Body of pancreas (tissue), 4 donors: ENCODE data around the gene WSCD1. TPM values are rescaled to one million over a fixed set of nuclear protein-coding genes. Genes with fewer than 3 reads are reported as not detected.

Source experiments
- ATAC-seq: fragments of 150-250 bp; one replicate; pipeline ENCODE4 v1.9.1; 2016
- DNase-seq, 4 donors: peaks; one replicate each; pipeline ENCODE4 v3.0.0-alpha.2; 2019
- H3K27ac ChIP-seq, 4 donors: fragments of 200-600 bp; sonication (generic); 1 replicate in 3 of 4; 2 replicates in 1 of 4; pipeline versions ENCODE4 v1.5.1 to v1.6.1; 2016 to 2019; ENCODE audit warnings: mild to moderate bottlenecking in 1 of 4, mixed read lengths in 1 of 4, moderate library complexity in 1 of 4
- H3K27me3 ChIP-seq, 2 donors: fragments of 200-600 bp; sonication (generic); one replicate each; pipeline ENCODE4 v1.6.0; 2016; ENCODE audit warnings: mild to moderate bottlenecking in 1 of 2
- H3K36me3 ChIP-seq, 2 donors: fragments of 200-600 bp; sonication (generic); replicated peaks in 1 of 2; 2 replicates each; pipeline ENCODE4 v1.5.1; 2016; ENCODE audit warnings: low read depth in 2 of 2; ENCODE audit not compliant: insufficient read depth in 1 of 2
- H3K4me1 ChIP-seq: fragments of 200-600 bp; sonication (generic); one replicate; pipeline ENCODE4 v1.6.0; 2016
- H3K4me3 ChIP-seq, 2 donors: fragments of 200-600 bp; sonication (generic); 1 replicate in 1 of 2; 2 replicates in 1 of 2; pipeline ENCODE4 v1.5.1; 2016 to 2019
- H3K9me3 ChIP-seq, 3 donors: fragments of 200-600 bp; sonication (generic); 1 replicate in 2 of 3; 2 replicates in 1 of 3; pipeline ENCODE4 v1.5.1; 2016
- POLR2A ChIP-seq, 3 donors: fragments of 450-650 bp; IDR thresholded peaks; one replicate each; pipeline ENCODE4 v1.6.1; 2016; ENCODE audit warnings: antibody characterized with exemption in 3 of 3, mild to moderate bottlenecking in 2 of 3
- WGBS, 2 donors: methylation state at CpG; one replicate each; pipeline ENCODE4 v1.1.5; 2017; 5-methylcytosine and 5-hydroxymethylcytosine counted together
- intact Hi-C: fragments of 100-400 bp; cut with DNase I; formaldehyde crosslinking; loops from one replicate; pipeline ENCODE4 v1.15.1; 2023
- total RNA-seq, 2 donors: library from RNA; depleted of rRNA; stranded (reverse); fragments of >200 nt; gene quantifications; one replicate each; pipeline ENCODE4 v1.1.0, GENCODE V29; 2016
- TF ChIP-seq, protein P1 (sequence below), 7 experiments: fragments of 450-650 bp in 4 of 7; fragments of 200-600 bp in 3 of 7; sonication (generic) in 3 of 7; IDR thresholded peaks; one replicate each; pipeline ENCODE4 v1.5.1; 2016 to 2019; ENCODE audit warnings: antibody characterized with exemption in 7 of 7

WSCD1 gene
- total RNA-seq, 2 donors from 2014 or later, result 1.8 to 3.0 TPM

DNA sequence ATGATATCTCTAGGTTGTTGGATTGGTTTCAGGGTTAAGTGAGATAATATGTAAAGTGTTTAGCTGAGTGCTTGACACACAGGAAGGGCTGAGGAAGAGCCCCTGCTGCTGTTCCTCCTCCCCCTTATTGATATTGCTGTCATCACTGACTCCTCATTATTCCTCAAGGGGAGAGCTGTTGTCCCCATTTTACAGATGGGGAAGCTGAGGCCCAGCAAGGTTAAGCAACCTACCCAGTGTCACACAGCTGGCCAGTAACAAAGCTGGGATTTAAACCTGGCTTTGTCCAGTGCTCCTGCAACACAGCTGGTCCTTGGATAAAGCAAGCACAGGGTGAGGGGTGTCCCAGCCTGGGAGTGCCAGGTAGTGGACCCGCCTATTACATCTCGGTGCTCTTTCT, 9.8 kb downstream of the WSCD1 start:
- ATAC-seq (no peak), DNase-seq (no peak)
- H3K4me3 ChIP-seq, result no peak overlapping the region
- TF ChIP-seq POLR2A (IDR thresholded peaks at IDR 0.05), result no peak
- TF ChIP-seq, protein P1, sequence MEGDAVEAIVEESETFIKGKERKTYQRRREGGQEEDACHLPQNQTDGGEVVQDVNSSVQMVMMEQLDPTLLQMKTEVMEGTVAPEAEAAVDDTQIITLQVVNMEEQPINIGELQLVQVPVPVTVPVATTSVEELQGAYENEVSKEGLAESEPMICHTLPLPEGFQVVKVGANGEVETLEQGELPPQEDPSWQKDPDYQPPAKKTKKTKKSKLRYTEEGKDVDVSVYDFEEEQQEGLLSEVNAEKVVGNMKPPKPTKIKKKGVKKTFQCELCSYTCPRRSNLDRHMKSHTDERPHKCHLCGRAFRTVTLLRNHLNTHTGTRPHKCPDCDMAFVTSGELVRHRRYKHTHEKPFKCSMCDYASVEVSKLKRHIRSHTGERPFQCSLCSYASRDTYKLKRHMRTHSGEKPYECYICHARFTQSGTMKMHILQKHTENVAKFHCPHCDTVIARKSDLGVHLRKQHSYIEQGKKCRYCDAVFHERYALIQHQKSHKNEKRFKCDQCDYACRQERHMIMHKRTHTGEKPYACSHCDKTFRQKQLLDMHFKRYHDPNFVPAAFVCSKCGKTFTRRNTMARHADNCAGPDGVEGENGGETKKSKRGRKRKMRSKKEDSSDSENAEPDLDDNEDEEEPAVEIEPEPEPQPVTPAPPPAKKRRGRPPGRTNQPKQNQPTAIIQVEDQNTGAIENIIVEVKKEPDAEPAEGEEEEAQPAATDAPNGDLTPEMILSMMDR (IDR thresholded peaks at IDR 0.05), result no peak
- H3K27me3 ChIP-seq, result no peaks in the 10 kb centered on the region
- 79 to 96% methylated on average over 2 of the region's 2 CpGs for WGBS, 2 donors
- no peak overlapping the region for H3K27ac ChIP-seq
- intact Hi-C loops, result no loop called here
- H3K4me1 ChIP-seq, result no peaks in the 10 kb centered on the region
- no peaks in the 10 kb centered on the region for H3K36me3 ChIP-seq
- H3K9me3 ChIP-seq, result no peaks in the 10 kb centered on the region

- WGBS, 2 donors, result 94% methylated on average over 13 to 31 of the region's 35 CpGs
- DNase-seq (no peak), ATAC-seq (no peak)
- Histone ChIP-seq H3K36me3 (no peaks in the 10 kb centered on the region), H3K9me3 (no peaks in the 10 kb centered on the region), H3K4me1 (no peaks in the 10 kb centered on the region), H3K27me3 (no peaks in the 10 kb centered on the region), H3K4me3 (no peak overlapping the region), H3K27ac (no peak overlapping the region)
- TF ChIP-seq, protein P1 (IDR thresholded peaks at IDR 0.05), result no peak
- no peak for TF ChIP-seq POLR2A (IDR thresholded peaks at IDR 0.05)
- intact Hi-C loops, result no loop called here
These were observed 10.7 kb downstream of the WSCD1 start for GRCh38 chr17:6080711-6081430.

DNA sequence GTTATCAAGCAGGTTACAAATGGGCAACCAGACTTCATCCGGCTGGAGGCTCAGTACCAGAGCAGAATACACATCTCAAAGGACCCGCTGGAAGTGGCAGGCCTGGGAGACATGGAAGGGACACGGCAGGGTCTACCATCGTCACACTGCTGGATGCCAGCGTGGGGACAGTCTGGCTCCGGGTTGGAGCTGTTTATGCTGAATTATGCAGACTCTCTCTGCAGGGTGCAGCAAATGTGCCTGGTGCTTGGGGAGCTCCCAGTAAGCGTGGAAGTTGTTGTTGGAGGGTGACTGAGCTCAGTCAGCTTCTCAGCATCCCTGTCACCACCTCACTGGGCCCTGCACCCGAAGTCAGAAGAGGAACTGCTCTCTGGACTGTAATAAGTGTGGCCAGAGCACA, 12.2 kb downstream of the WSCD1 start:
- WGBS, 2 donors, result 78 to 84% methylated on average over 5 to 8 of the region's 8 CpGs
- ATAC-seq, result no peak
- intact Hi-C loops, result no loop called here
- Histone ChIP-seq H3K4me1 (no peaks in the 10 kb centered on the region), H3K27ac (no peak overlapping the region), H3K36me3 (no peaks in the 10 kb centered on the region), H3K9me3 (no peaks in the 10 kb centered on the region), H3K27me3 (no peaks in the 10 kb centered on the region), H3K4me3 (no peak overlapping the region)
- no peak for DNase-seq
- TF ChIP-seq, protein P1 (IDR thresholded peaks at IDR 0.05), result no peak
- no peak for TF ChIP-seq POLR2A (IDR thresholded peaks at IDR 0.05)

DNA sequence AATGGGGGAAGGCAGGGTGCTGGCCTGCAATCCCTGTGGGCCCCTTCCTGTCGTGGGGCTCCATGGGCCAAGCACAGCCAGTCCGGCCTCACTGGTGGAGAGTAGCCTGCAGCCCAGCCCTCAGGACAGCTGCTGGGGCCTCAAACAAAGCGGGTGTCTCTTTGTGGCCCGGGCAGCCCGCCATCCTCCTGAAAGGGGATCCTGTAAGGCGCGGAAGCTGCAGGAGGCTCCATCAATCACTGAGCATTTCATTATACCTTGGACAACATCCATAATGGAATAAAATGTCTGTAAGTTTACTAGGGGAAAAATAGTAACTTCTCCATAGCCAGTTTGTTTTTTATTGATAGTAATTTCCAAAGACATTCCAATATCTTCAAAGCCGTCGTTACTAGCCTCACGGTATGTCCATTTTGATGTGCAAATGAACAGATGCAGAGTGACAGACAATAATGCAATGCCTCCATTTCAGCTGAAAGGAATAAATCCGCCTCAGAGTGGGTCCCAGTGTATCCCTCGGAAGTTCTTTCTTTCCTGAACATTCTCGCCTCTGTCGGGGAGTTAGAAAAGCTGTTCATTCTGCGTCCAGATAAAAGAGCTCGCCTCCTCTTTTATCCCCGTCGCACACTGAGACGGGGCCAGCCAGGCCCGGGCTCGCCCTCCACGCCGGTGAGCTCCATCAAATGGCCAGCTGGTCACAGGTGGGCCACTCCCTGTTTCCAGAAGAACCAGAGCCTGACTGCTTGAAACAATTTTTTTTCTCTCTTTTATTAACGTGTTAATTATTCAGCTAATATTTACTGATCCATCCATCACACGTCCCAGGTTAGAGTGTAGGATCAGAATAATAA, 14.4 kb downstream of the WSCD1 start:
- 63 to 65% methylated on average over 23 of the region's 25 CpGs for WGBS, 2 donors
- H3K4me3 ChIP-seq, result no peak overlapping the region
- no peaks in the 10 kb centered on the region for H3K9me3 ChIP-seq
- intact Hi-C loops, result no loop called here
- no peak for DNase-seq
- no peak for ATAC-seq
- no peaks in the 10 kb centered on the region for H3K4me1 ChIP-seq
- no peak overlapping the region for H3K27ac ChIP-seq
- H3K36me3 ChIP-seq, result no peaks in the 10 kb centered on the region
- no peaks in the 10 kb centered on the region for H3K27me3 ChIP-seq
- no peak for TF ChIP-seq POLR2A (IDR thresholded peaks at IDR 0.05)
- TF ChIP-seq, protein P1 (IDR thresholded peaks at IDR 0.05), result no peak
